K562 (cell line): Measurements from ENCODE around the gene SLC29A3. TPM values are rescaled to one million over a fixed set of nuclear protein-coding genes. Genes with fewer than 3 reads are reported as not detected.
A peak's percentile ranks its signal among the peaks of the same experiment; 100 is the strongest.

Source experiments
- ESRRA ChIP-seq: fragments of 450-650 bp; IDR thresholded peaks from 2 replicates; pipeline ENCODE4 v1.6.1; 2014; ENCODE audit warnings: low read depth, mild to moderate bottlenecking, moderate library complexity, borderline replicate concordance
- KLF16 ChIP-seq: IDR thresholded peaks from 2 replicates; pipeline ENCODE4 v1.6.1; 2016; ENCODE audit warnings: antibody characterized with exemption
- KLF6 ChIP-seq: fragments of 250-450 bp; sonication (Bioruptor Pico); IDR thresholded peaks from 2 replicates; pipeline ENCODE4 v1.4.0; 2020; ENCODE audit warnings: mild to moderate bottlenecking, moderate library complexity, borderline replicate concordance
- MTA1 ChIP-seq: fragments of 450-650 bp; IDR thresholded peaks from 2 replicates; pipeline ENCODE4 v1.6.1; 2017; ENCODE audit warnings: borderline replicate concordance
- NR2C2 ChIP-seq, 2 experiments: fragments of 200-800 bp in 1 of 2; sonication (Bioruptor generic) in 1 of 2; sonication (generic) in 1 of 2; formaldehyde crosslinking in 1 of 2; IDR thresholded peaks; 2 replicates each; pipeline versions ENCODE4 v1.6.1 to v1.8.0; 2016 to 2022; ENCODE audit warnings: mild to moderate bottlenecking in 1 of 2, missing compliant biosample characterization in 1 of 2, missing genetic modification characterization in 1 of 2, missing genetic modification reagents in 1 of 2
- XRCC3 ChIP-seq: fragments of 450-650 bp; IDR thresholded peaks from 2 replicates; pipeline ENCODE4 v1.6.1; 2017; ENCODE audit warnings: mild to moderate bottlenecking, moderate library complexity
- ZBTB7A ChIP-seq: IDR thresholded peaks from 2 replicates; pipeline ENCODE4 v1.6.1; 2011; ENCODE audit warnings: low read depth, mild to moderate bottlenecking, low read length, moderate library complexity, borderline replicate concordance; ENCODE audit not compliant: control insufficient read depth
- ZFX ChIP-seq: sonication (generic); formaldehyde crosslinking; IDR thresholded peaks from 2 replicates; pipeline ENCODE4 v1.8.0; 2022; ENCODE audit warnings: mild to moderate bottlenecking, missing genetic modification reagents, moderate library complexity
- ZNF778 ChIP-seq: fragments of 450-650 bp; formaldehyde crosslinking; IDR thresholded peaks from 2 replicates; pipeline ENCODE4 v1.4.0; 2020; ENCODE audit warnings: mild to moderate bottlenecking, moderate library complexity
- polyA plus RNA-seq, 8 experiments: library from polyadenylated mRNA; depleted of rRNA in 4 of 8; stranded (reverse) in 5 of 8; unstranded in 3 of 8; fragments of >200 nt; fragmentation: Nextera tagmentation in 2 of 8; fragmentation: Illumina TruSeq in 1 of 8; extraction: Ambion mirVana in 2 of 8; extraction: Trizol in 1 of 8; gene quantifications; 2 replicates each; pipeline versions ENCODE4 v1.2.1 to v1.2.3, GENCODE V29; 2011 to 2014; ENCODE audit warnings: inconsistent platforms in 1 of 8, missing spikeins in 1 of 8
- total RNA-seq, 7 experiments: library from RNA; depleted of rRNA in 6 of 7; stranded (reverse); fragments of >200 nt in 6 of 7; fragmentation: Illumina TruSeq in 2 of 7; extraction: Trizol in 2 of 7; gene quantifications; 2 replicates each; pipeline versions ENCODE4 v1.2.1 to v1.2.3, GENCODE V29; 2011 to 2021; ENCODE audit warnings: low replicate concordance in 1 of 7
- TF ChIP-seq, protein P1 (sequence below): sonication (generic); formaldehyde crosslinking; IDR thresholded peaks from 2 replicates; pipeline ENCODE4 v1.8.0; 2022; ENCODE audit warnings: mild to moderate bottlenecking, missing genetic modification reagents, borderline replicate concordance
- TF ChIP-seq, protein P2 (sequence below): fragments of 250-450 bp; sonication (Bioruptor Pico); IDR thresholded peaks from 2 replicates; pipeline ENCODE4 v1.5.1; 2021; ENCODE audit warnings: mild to moderate bottlenecking
- TF ChIP-seq, protein P3 (sequence below), 2 experiments: fragments of 150-350 bp in 1 of 2; IDR thresholded peaks; 2 replicates each; pipeline ENCODE4 v1.6.1; 2012 to 2016; ENCODE audit warnings: low read depth in 2 of 2, low read length in 2 of 2, mild to moderate bottlenecking in 1 of 2, moderate library complexity in 1 of 2
- TF ChIP-seq, protein P4 (sequence below): fragments of 450-650 bp; IDR thresholded peaks from 2 replicates; pipeline ENCODE4 v1.7.1; 2018; ENCODE audit warnings: mild to moderate bottlenecking, low read depth; ENCODE audit not compliant: partially characterized antibody
- TF ChIP-seq, protein P5 (sequence below): fragments of 200-800 bp; sonication (Bioruptor generic); IDR thresholded peaks from 2 replicates; pipeline ENCODE4 v1.6.1; 2017; ENCODE audit warnings: missing genetic modification characterization, missing compliant biosample characterization

The SLC29A3 gene
- total and polyA plus RNA-seq, 9 of the 15 experiments (the other 6 are each of a cell fraction or from before 2014, with no cell fraction given) = 2.1 to 10.7 (median 4.6) TPM

DNA sequence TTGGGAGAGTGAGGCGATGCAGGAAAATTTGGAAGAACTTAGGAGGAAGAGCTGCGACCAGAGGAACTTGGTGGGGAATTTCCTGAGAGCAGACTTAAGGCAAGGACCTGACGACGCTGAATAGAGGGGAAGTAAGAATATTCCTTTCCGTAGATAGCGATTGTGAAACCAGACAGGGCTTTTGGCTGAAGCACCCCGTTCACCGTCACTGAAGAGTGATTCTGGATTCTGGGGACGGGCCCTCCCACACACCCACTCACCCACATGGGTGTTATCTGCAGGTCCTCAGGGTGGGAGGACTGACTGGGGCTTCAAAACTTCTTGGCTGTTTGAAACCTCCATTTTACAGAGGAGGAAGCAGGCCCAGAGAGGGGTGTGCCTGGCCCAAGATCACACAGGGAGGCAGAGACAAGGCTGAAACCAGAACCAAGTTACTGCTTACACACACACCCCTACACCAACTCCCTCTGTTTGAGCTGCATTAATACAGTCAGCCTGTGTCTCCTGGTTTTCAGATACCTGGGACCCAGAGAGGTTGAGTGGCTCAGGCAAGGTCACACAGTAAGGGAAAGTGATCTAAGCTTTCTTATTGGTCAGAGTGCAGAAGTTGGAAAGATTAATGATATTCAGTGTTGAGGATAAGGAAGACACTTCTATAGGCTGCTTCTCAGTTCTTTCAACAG is 40.4 kb downstream of the SLC29A3 start (continued):
- TF ChIP-seq, protein P1, sequence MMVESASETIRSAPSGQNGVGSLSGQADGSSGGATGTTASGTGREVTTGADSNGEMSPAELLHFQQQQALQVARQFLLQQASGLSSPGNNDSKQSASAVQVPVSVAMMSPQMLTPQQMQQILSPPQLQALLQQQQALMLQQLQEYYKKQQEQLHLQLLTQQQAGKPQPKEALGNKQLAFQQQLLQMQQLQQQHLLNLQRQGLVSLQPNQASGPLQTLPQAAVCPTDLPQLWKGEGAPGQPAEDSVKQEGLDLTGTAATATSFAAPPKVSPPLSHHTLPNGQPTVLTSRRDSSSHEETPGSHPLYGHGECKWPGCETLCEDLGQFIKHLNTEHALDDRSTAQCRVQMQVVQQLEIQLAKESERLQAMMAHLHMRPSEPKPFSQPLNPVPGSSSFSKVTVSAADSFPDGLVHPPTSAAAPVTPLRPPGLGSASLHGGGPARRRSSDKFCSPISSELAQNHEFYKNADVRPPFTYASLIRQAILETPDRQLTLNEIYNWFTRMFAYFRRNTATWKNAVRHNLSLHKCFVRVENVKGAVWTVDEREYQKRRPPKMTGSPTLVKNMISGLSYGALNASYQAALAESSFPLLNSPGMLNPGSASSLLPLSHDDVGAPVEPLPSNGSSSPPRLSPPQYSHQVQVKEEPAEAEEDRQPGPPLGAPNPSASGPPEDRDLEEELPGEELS = 0 out of 2 replicates have a peak, but pooled peaks have one; percentile 51
- TF ChIP-seq KLF16 (peak; percentile 85), ZNF778 (CRISPR knock-in tag) (no peak), ESRRA (0 out of 2 replicates have a peak, but pooled peaks have one; percentile 10), ZFX (CRISPR knock-in tag) (no peak), KLF6 (CRISPR knock-in tag) (no peak), NR2C2 (CRISPR knock-in tag; IDR thresholded peaks at IDR 0.05) (no peak), NR2C2 (tag; IDR thresholded peaks at IDR 0.05) (no peak), MTA1 (peak; percentile 60; the same call in 1 of the 2 replicates), XRCC3 (no peak), ZBTB7A (peak; percentile 73; the same call in 1 of the 2 replicates)
- TF ChIP-seq, protein P2, sequence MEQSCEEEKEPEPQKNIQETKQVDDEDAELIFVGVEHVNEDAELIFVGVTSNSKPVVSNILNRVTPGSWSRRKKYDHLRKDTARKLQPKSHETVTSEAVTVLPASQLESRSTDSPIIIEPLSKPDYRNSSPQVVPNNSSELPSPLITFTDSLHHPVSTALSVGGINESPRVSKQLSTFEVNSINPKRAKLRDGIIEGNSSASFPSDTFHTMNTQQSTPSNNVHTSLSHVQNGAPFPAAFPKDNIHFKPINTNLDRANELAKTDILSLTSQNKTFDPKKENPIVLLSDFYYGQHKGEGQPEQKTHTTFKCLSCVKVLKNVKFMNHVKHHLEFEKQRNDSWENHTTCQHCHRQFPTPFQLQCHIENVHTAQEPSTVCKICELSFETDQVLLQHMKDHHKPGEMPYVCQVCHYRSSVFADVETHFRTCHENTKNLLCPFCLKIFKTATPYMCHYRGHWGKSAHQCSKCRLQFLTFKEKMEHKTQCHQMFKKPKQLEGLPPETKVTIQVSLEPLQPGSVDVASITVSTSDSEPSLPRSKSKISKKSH (CRISPR knock-in tag) = no peak
- TF ChIP-seq, protein P3, sequence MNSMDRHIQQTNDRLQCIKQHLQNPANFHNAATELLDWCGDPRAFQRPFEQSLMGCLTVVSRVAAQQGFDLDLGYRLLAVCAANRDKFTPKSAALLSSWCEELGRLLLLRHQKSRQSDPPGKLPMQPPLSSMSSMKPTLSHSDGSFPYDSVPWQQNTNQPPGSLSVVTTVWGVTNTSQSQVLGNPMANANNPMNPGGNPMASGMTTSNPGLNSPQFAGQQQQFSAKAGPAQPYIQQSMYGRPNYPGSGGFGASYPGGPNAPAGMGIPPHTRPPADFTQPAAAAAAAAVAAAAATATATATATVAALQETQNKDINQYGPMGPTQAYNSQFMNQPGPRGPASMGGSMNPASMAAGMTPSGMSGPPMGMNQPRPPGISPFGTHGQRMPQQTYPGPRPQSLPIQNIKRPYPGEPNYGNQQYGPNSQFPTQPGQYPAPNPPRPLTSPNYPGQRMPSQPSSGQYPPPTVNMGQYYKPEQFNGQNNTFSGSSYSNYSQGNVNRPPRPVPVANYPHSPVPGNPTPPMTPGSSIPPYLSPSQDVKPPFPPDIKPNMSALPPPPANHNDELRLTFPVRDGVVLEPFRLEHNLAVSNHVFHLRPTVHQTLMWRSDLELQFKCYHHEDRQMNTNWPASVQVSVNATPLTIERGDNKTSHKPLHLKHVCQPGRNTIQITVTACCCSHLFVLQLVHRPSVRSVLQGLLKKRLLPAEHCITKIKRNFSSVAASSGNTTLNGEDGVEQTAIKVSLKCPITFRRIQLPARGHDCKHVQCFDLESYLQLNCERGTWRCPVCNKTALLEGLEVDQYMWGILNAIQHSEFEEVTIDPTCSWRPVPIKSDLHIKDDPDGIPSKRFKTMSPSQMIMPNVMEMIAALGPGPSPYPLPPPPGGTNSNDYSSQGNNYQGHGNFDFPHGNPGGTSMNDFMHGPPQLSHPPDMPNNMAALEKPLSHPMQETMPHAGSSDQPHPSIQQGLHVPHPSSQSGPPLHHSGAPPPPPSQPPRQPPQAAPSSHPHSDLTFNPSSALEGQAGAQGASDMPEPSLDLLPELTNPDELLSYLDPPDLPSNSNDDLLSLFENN (IDR thresholded peaks at IDR 0.05; ENCODE audit: low read depth in 2 of 2, low read length in 2 of 2) = 0 out of 4 replicates have a peak, but pooled peaks of 1 of the 2 experiments have one; percentile 59
- TF ChIP-seq, protein P4, sequence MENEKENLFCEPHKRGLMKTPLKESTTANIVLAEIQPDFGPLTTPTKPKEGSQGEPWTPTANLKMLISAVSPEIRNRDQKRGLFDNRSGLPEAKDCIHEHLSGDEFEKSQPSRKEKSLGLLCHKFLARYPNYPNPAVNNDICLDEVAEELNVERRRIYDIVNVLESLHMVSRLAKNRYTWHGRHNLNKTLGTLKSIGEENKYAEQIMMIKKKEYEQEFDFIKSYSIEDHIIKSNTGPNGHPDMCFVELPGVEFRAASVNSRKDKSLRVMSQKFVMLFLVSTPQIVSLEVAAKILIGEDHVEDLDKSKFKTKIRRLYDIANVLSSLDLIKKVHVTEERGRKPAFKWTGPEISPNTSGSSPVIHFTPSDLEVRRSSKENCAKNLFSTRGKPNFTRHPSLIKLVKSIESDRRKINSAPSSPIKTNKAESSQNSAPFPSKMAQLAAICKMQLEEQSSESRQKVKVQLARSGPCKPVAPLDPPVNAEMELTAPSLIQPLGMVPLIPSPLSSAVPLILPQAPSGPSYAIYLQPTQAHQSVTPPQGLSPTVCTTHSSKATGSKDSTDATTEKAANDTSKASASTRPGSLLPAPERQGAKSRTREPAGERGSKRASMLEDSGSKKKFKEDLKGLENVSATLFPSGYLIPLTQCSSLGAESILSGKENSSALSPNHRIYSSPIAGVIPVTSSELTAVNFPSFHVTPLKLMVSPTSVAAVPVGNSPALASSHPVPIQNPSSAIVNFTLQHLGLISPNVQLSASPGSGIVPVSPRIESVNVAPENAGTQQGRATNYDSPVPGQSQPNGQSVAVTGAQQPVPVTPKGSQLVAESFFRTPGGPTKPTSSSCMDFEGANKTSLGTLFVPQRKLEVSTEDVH = no peak
- TF ChIP-seq, protein P5, sequence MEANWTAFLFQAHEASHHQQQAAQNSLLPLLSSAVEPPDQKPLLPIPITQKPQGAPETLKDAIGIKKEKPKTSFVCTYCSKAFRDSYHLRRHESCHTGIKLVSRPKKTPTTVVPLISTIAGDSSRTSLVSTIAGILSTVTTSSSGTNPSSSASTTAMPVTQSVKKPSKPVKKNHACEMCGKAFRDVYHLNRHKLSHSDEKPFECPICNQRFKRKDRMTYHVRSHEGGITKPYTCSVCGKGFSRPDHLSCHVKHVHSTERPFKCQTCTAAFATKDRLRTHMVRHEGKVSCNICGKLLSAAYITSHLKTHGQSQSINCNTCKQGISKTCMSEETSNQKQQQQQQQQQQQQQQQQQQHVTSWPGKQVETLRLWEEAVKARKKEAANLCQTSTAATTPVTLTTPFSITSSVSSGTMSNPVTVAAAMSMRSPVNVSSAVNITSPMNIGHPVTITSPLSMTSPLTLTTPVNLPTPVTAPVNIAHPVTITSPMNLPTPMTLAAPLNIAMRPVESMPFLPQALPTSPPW (CRISPR knock-in tag) = peak; percentile 82
